Stimulated activated effector memory CD8-positive, alpha-beta T cell treated with anti-CD3 and anti-CD28 coated beads, Interleukin-12 subunit alpha, Interleukin-12 subunit beta, amount 100 ng/mL, for 72 hours (primary cell): Measurements from ENCODE around the gene TK2.
"Not testable (repeated sequence)": the region's sequence is repeated elsewhere in the genome, so short reads cannot be mapped to it uniquely, and the experiment has no call there.

Experiments used
- ATAC-seq: fragments of 150-1000 bp; cut with Tn5 transposase; 2 replicates; pipeline ENCODE4 v1.10.0; 2021
- DNase-seq, 2 donors: peaks; one replicate each; pipeline ENCODE4 v3.0.0; 2021 to 2022; ENCODE audit warnings: low spot score in 2 of 2
- H3K27ac Mint-ChIP-seq: one replicate; pipeline ENCODE4 v1.8.0; 2022; ENCODE audit warnings: mild to moderate bottlenecking, mixed read lengths
- H3K36me3 Mint-ChIP-seq: one replicate; pipeline ENCODE4 v1.8.0; 2022; ENCODE audit warnings: mild to moderate bottlenecking, mixed read lengths
- H3K4me1 Mint-ChIP-seq: one replicate; pipeline ENCODE4 v1.8.0; 2022; ENCODE audit warnings: mixed read lengths
- H3K4me3 Mint-ChIP-seq: one replicate; pipeline ENCODE4 v1.8.0; 2022; ENCODE audit warnings: mild to moderate bottlenecking, mixed read lengths
- H3K9me3 Mint-ChIP-seq: one replicate; pipeline ENCODE4 v1.8.0; 2022; ENCODE audit warnings: mixed read lengths

The TK2 gene

GRCh38 chr16:66470556-66470955 lies 79.4 kb downstream of the TK2 start:
- no peak for ATAC-seq
- Mint-ChIP-seq H3K4me3 (no peak overlapping the region), H3K36me3 (no peaks in the 10 kb centered on the region), H3K9me3 (peaks cover 3% of the 10 kb centered on the region), H3K27ac (no peak overlapping the region), H3K4me1 (peaks cover 27% of the 10 kb centered on the region)
- no peak for DNase-seq

DNA sequence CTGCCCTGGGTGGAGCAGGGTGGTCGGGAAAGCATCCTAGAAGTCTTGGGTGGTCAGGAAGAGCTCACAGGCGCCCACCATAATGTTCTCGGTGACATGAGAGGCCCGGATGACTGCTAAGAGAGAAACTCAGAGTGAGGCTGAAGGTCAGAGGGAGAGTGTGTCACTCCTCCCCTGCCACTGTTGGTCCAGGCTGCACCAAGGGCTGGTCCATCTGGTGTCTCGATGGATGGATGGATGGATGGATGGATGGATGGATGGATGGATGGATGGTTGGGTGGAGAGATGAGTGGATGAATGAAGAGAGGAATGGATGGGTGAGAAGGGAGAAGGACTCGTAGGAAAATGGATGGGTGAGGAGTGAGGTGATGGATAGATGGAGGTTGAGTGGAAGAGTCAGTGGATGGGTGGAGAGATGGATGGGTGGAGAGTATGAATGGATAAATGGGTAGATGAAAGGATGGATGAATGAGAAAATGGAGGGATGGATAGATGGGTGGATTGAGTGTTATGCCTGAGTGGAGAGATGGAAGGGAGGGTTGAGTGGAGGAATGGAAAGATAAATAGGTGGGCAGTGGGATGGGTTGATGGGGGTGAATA lies 79.9 kb downstream of the TK2 start:
- Mint-ChIP-seq H3K36me3 (no peaks in the 10 kb centered on the region), H3K9me3 (peaks cover 3% of the 10 kb centered on the region), H3K27ac (no peak overlapping the region), H3K4me1 (peaks cover 21% of the 10 kb centered on the region), H3K4me3 (no peak overlapping the region)
- DNase-seq = no peak
- no peak for ATAC-seq

DNA sequence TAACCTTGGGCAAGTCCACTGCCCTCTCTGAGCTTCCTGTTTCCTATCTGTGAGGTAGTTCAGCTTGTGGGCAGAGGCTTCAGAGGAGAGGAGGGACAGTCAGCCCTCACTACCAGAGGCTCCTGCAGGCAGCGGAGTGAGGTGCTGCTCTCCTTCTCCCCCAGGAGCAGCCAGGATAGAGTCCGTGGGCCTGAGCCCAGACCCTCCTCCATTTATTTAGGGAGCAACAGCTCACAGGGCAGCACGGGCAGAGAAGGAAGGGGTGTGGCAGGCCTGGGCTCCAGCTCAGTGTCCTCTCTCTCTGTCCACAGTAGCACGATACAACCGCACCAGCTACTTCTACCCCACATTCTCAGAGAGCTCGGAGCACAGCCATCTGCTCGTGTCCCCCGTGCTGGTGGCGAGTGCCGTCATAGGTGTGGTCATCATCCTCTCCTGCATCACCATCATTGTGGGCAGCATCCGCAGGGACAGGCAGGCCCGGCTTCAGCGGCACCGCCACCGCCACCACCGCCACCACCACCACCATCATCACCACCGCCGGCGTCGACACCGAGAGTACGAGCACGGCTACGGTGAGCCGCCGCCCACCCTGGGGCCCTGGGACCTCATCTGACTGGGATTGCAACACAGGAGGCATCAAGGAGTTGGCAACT lies 80.5 kb downstream of the TK2 start:
- Mint-ChIP-seq H3K36me3 (no peaks in the 10 kb centered on the region), H3K4me1 (peaks cover 15% of the 10 kb centered on the region), H3K27ac (no peak overlapping the region), H3K4me3 (no peak overlapping the region), H3K9me3 (peaks cover 3% of the 10 kb centered on the region)
- DNase-seq (no peak), ATAC-seq (no peak)

GRCh38 chr16:66468321-66468965 lies 81.5 kb downstream of the TK2 start:
- Mint-ChIP-seq H3K9me3 (peaks cover 3% of the 10 kb centered on the region), H3K27ac (no peak overlapping the region), H3K4me3 (no peak overlapping the region), H3K4me1 (peaks cover 6% of the 10 kb centered on the region), H3K36me3 (no peaks in the 10 kb centered on the region)
- no peak for DNase-seq
- ATAC-seq = no peak

DNA sequence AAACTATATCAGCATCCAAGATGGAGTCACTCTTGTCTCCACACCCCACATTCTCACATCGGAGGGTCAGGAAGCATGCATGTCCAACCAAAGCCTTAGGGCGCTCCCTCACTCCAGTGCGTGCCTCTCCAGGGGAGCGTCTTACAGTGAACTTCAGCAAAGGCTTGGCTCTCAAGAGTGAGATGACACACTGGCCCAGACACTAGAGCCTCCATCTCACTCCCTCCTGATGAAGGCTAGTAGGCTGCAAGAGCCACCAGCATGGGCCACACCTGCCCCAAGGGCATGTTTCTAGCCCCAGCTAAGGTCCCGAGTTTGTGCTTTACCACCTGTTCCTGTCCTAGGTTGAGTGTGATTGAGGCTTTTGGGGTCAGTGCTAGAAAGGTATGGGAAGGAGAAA lies 82.3 kb downstream of the TK2 start:
- ATAC-seq (no peak), DNase-seq (no peak)
- Mint-ChIP-seq H3K9me3 (peaks cover 3% of the 10 kb centered on the region), H3K4me1 (peaks cover 6% of the 10 kb centered on the region), H3K27ac (no peak overlapping the region), H3K4me3 (no peak overlapping the region), H3K36me3 (no peaks in the 10 kb centered on the region)

DNA sequence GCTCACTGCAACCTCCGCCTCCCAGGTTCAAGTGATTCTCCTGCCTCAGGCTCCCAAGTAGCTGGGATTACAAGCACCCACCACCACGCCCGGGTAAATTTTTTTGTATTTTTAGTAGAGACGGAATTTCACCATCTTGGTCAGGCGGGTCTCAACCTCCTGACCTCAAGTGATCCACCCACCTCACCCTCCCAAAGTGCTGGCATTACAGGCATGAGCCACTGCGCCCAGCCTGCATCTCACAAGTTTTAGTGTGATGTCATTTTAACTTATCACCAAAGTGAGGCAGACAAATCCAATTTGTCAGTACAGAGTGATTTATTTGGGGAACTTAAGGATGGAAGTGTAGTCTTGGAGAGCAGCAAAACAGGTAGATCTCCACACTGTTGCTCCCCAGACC lies 83.3 kb downstream of the TK2 start:
- not testable (repeated sequence) for DNase-seq, ATAC-seq, H3K4me3 Mint-ChIP-seq, H3K9me3 Mint-ChIP-seq, H3K4me1 Mint-ChIP-seq, H3K36me3 Mint-ChIP-seq, H3K27ac Mint-ChIP-seq

- H3K4me3 Mint-ChIP-seq, ATAC-seq, H3K9me3 Mint-ChIP-seq, H3K27ac Mint-ChIP-seq, H3K4me1 Mint-ChIP-seq, DNase-seq, H3K36me3 Mint-ChIP-seq: not testable (repeated sequence)
Measured at GRCh38 chr16:66465946-66466345, 84.0 kb downstream of the TK2 start.

GRCh38 chr16:66462912-66463311 lies 87.0 kb downstream of the TK2 start:
- H3K4me1 Mint-ChIP-seq = peaks cover 6% of the 10 kb centered on the region
- no peak overlapping the region for H3K27ac Mint-ChIP-seq
- no peaks in the 10 kb centered on the region for H3K36me3 Mint-ChIP-seq
- no peak for DNase-seq
- peaks cover 3% of the 10 kb centered on the region for H3K9me3 Mint-ChIP-seq
- ATAC-seq = no peak
- H3K4me3 Mint-ChIP-seq = no peak overlapping the region

DNA sequence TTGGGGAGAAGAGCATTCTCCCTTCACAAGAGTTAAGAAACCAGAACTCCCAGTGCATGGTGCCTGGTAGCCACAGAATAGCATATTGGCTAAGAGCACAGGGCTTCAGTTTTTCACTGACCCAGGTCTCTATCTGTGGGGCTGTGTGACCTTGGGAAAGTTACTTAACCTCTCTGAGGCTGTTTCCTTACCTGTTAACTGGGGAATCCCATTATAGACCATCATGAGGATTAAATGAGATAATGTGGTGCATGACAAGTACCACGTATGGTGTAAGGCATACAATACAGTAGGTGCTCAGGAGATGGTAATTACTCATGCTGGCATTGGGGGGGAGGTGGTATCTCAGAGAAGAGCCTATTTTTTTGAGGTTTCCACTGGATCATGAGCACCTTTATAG lies 89.2 kb downstream of the TK2 start:
- no peak overlapping the region for H3K4me3 Mint-ChIP-seq
- H3K36me3 Mint-ChIP-seq = no peaks in the 10 kb centered on the region
- ATAC-seq = no peak

GRCh38 chr16:66459878-66460277 lies 90.0 kb downstream of the TK2 start:
- DNase-seq (no peak), ATAC-seq (no peak)
- H3K27ac Mint-ChIP-seq = no peak overlapping the region
- H3K4me1 Mint-ChIP-seq = peaks cover 6% of the 10 kb centered on the region
- H3K4me3 Mint-ChIP-seq = no peak overlapping the region
- H3K9me3 Mint-ChIP-seq = no peaks in the 10 kb centered on the region
- no peaks in the 10 kb centered on the region for H3K36me3 Mint-ChIP-seq

More for the DNA sequence above, 89.2 kb downstream of the TK2 start:
- no peak overlapping the region for H3K27ac Mint-ChIP-seq
- H3K9me3 Mint-ChIP-seq = no peaks in the 10 kb centered on the region
- DNase-seq = no peak
- peaks cover 6% of the 10 kb centered on the region for H3K4me1 Mint-ChIP-seq

DNA sequence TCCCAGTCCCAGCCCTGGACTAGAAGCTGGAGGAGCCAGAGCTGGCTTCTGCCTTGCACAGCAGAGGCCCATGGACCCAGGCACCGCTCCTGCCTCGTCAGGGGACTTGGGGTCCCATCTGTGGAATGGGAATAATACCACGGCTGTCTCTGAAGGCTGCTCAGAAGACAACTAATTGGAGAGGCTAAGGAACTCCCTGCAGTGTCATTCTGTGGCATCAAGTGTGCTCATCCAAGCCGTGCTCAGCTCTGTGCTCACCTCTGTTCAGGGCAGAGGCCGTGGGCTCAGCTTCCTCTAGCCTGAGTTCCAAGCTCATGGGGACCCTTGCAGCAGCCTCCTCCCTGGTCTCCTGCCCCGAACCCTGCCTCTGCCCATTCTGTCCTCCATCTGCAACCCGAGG lies 91.1 kb downstream of the TK2 start:
- Mint-ChIP-seq H3K9me3 (no peaks in the 10 kb centered on the region), H3K4me3 (no peak overlapping the region), H3K27ac (no peak overlapping the region), H3K4me1 (peaks cover 6% of the 10 kb centered on the region), H3K36me3 (no peaks in the 10 kb centered on the region)
- DNase-seq (no peak), ATAC-seq (no peak)

GRCh38 chr16:66458292-66458691 lies 91.6 kb downstream of the TK2 start:
- H3K36me3 Mint-ChIP-seq = no peaks in the 10 kb centered on the region
- DNase-seq (no peak), ATAC-seq (no peak)
- no peak overlapping the region for H3K27ac Mint-ChIP-seq
- H3K4me1 Mint-ChIP-seq = peaks cover 6% of the 10 kb centered on the region
- H3K4me3 Mint-ChIP-seq = no peak overlapping the region
- no peaks in the 10 kb centered on the region for H3K9me3 Mint-ChIP-seq
